GM19240 (cell line): ENCODE data around the gene TNFRSF6B.
"Not testable (repeated sequence)": the region's sequence is repeated elsewhere in the genome, so short reads cannot be mapped to it uniquely, and the experiment has no call there.

Source experiments
- DNase-seq: peaks from one replicate; pipeline ENCODE4 v3.0.0; 2011; ENCODE audit warnings: low spot score; ENCODE audit not compliant: insufficient read length

TNFRSF6B gene, protein sequence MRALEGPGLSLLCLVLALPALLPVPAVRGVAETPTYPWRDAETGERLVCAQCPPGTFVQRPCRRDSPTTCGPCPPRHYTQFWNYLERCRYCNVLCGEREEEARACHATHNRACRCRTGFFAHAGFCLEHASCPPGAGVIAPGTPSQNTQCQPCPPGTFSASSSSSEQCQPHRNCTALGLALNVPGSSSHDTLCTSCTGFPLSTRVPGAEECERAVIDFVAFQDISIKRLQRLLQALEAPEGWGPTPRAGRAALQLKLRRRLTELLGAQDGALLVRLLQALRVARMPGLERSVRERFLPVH

DNA sequence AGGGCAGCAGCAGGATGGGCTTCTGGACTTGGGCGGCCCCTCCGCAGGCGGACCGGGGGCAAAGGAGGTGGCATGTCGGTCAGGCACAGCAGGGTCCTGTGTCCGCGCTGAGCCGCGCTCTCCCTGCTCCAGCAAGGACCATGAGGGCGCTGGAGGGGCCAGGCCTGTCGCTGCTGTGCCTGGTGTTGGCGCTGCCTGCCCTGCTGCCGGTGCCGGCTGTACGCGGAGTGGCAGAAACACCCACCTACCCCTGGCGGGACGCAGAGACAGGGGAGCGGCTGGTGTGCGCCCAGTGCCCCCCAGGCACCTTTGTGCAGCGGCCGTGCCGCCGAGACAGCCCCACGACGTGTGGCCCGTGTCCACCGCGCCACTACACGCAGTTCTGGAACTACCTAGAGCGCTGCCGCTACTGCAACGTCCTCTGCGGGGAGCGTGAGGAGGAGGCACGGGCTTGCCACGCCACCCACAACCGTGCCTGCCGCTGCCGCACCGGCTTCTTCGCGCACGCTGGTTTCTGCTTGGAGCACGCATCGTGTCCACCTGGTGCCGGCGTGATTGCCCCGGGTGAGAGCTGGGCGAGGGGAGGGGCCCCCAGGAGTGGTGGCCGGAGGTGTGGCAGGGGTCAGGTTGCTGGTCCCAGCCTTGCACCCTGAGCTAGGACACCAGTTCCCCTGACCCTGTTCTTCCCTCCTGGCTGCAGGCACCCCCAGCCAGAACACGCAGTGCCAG, at the start of gene TNFRSF6B:
Gene TNFRSF6B, plus strand, starts transcription at position 25 of the 729 bp plus-strand sequence. Its CDS starts 116 bp downstream, at position 141.
- peak; percentile 1 for DNase-seq

DNA sequence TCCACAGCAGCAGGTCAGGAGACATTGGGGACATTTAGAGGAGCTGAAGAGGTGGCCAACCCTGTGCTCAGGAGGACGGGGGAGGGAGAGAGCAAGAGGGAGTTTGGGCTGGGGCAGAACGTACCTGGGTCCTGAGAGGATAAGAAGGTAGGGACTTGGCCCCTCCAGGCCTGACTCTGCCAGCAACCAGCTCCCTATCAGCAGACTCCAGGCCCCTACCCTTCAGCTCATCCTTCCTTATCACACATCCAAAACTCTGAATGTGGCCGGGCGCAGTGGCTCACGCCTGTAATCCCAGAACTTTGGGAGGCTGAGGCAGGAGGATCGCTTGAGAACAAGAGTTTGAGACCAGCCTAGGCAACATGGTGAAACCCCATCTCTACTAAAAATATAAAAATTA, 48.3 kb upstream of the TNFRSF6B start:
- DNase-seq: no peak

DNA sequence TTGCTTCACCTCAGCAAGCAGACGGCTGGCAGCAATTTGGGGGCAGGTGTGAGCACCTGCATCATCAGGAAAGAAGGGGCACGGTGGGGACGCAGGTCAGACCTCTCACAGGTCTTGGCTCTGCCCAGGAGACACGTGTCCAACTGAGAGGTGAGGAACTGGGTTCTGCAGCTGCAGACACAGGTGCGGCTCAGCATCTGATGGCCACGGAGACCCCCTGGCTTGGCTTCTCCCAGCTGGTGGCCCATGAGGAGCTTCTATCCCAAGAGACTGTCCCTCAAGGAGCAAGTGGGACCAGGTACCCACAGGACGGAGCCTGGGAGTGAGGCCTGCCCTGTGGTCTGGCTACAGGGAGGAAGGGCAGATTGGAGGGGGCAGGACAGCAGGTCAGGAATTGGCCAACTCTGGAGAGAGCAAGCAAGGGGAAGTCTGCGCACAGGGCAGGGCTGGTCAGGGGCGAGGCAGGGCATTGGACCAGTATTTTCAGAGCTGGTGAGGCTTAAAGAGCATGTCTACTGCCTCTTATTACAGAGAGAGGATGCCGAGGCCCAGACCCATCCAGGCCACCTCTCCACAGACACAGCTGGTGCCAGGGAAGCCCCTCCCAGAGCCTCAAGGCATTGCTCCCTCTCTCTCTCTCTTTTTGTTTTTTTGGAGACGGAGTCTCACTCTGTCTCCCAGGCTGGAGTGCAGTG, 47.4 kb upstream of the TNFRSF6B start:
- no peak for DNase-seq

DNA sequence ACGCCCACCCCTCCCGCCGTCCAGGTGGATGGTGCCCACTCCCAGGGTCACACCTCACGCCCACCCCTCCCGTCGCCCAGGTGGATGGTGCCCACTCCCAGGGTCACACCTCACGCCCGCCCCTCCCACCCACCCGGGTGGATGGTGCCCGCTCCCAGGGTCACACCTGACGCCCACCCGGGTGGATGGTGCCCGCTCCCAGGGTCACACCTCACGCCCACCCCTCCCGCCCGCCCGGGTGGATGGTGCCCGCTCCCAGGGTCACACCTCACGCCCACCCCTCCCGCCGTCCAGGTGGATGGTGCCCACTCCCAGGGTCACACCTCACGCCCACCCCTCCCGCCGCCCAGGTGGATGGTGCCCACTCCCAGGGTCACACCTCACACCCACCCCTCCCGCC, 46.0 kb upstream of the TNFRSF6B start:
- DNase-seq: not testable (repeated sequence)

DNA sequence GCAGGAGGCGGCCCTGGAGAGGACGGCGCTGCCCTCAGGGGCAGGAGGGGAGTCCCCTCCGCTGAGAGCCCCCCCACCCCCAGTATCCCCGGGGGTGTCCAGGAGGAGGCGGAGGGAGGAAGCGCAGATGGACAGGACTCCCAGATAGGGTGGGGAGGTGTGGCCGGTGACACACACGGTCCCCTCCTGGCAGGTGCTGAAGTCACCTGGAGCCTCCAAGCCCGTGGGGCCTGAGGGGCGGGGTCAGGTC, 44.6 kb upstream of the TNFRSF6B start:
- DNase-seq: no peak

DNA sequence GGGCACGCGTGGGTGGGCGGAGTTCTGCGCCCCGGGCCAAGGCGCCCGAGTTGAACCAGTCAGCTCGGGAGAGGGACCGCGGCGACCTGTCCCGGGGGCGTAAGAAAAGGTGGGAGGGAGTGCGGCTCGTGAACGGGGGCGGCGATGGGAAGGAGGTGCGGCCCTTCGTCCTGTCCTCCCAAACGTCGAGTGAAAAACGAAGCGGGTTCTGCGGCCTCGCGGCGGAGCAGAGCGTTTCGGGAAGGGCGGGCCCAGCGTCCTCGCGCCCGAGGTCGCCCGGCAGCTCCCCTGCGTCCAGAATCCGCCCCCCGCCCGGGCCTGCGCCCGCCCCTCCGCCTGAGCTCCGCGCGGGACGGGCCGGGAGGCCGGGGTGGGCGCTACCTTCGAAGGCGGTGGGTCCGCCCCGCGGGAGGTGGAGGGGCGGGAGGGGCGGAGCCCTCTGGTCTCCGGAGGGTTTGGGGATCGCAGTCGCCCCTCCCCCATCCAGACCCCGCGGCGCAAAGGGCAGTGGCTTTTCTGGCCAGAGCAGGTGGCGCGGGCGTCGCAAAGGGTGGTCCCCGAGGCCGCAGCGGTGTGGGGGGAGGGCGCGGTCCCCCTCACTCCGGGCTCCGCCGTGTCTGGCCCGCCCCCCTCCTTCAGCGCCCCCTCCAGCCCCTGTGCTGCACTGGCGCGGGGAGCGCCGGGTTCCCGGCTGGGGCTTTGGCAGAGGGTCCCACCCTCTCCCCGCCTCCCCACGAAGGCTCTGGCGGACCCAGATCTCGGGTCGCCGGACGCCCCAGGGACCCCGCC, 44.1 kb upstream of the TNFRSF6B start:
- DNase-seq: no peak

DNA sequence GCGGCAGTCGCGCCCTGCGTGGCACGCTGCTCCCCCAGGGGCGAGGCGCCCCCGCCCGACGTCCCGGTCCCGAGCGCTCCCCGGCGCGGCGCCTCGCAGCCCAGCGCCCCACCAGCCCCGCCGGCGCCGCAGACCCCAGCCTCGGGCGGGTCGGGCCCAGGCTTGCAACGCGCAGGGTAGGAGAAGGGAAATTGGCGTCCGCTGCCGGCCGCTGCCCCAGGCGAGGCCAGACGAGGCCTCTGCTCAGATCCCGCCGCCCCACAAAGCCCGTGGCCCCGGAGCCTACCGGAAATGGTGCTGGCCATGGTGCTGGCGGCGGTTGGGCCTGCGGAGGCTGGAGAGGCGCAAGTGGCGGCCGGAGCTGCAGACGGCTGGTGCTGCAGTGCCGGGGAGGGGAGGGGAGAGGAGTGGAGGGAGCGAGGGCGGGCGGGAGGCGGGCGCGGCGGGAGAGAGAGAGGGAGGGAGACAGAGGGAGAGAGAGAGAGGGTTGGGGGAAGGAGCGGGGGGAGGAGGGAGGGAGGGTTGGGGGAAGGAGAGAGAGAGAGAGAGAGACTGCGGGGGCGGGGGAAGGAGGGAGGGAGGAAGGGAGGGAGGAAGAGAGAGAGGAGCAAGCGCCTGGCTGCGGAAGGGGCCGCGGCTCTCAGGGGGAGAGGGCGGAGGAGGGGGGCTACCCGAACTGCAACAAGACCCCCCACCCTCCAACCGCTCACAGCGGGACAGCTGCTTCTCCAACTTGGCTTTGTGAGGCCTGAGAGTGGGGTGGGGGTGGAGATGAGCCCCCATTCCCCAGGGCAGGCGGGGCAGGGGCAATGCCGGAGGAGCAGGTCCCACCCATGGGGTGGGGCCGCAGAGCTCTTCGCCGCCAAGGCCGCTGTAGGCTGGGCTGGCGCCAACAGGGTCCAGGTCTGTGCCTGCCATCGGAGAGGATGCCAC, 43.1 kb upstream of the TNFRSF6B start, which contains the start of gene STMN3:
Gene STMN3, minus strand, starts transcription at position 384 of the 933 bp plus-strand sequence. Its CDS starts 79 bp downstream, at position 305.
- no peak for DNase-seq

DNA sequence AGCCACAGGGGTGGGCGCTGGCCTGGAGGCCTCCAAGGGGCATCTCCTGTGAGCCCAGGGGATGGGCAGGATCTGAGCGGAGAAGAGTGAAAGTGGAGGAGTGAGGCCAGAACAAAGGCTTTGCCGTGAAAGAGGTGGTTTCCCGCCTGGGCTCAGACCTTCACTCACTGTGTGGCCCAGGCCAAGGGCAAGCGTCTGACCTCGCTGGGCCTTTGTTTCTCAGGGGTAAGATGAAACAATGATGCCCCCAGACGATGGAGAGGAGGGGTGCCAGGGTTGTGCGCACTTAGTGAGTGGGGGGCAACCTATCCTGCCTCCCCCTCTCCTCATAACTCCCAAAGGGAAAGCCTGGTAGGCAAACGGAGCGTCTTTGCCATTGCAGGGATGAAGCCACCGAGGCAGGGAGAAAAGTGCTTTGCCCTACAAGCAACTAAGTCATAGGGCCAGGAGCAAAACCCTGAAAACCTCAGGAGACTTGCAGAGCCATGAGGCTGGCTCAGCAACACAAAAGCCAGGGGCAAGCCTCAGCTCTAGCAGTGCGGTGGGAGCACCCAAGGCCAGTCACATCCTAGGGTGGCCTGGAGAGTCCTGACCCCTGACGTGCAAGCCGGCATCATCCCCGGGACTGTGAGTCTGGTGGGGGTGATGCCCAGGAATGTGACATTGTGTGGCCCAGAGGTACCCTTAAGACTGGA, 42.3 kb upstream of the TNFRSF6B start:
- no peak for DNase-seq

DNA sequence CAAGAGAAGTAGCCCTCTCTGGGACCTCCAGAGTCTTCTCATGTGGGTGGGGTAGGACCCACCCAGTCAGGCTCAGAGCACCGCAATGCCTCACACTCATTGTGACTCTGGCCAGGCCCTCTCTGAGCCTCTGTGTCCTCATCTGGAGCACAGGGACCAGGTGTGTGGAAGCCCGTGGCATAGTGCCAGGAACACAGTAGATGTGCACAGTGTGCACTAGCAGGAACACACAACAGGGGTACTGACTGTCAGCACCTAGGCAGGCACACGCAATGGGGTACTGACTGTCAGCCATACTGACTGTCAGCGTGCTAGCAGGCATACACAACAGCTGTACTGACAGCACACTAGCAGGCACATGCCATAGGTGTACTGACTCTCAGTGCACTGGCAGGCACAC, 41.2 kb upstream of the TNFRSF6B start:
- DNase-seq: no peak

DNA sequence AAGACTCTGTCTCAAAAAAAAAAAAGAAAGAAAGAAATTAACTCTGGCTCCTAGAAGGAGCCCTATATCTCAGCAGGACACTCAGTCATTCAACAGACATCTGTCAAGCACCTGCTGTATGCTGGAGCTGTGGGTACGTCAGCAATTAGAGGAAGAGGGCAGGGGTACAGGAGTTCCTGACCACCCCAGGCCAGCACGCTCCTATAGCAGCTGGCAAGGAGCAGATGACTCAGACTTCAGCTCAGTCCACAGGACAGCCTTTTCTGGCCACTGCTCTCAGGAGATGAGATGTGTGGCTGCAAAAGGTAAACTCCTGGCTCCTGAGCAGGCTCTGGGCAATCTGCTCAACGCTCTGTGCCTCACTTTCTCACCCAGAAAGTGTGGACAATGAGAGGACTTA, 40.0 kb upstream of the TNFRSF6B start:
- DNase-seq: no peak

DNA sequence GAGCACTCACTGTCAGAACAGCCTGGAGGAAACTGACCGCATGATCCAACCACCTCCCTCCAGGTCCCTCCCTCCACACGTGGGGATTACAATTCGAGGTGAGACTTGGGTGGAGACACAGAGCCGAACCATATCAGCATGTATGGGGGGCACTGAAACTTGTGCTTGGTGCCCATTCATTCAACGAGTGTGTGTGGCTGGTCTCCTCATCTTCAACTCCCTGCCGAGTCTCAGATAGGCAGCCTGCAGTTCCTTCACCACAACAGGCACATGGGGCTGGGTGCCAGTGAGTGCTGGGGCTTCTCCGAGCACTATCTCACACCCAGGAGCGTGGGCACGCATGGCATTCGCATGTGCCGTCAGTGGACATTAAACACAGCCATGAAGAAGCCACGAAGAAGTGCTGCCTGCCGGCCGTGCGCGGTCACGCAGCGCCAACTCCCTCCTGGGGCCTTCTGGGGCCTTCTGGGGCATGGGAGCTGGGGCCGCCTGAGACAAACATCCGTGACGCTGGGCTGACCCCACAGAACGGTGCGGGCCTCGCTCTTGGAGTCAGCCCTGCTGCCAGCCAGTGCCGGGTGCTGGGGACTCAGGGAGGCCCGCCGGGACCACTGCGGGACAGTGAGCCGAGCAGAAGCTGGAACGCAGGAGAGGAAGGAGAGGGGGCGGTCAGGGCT, 39.1 kb upstream of the TNFRSF6B start:
- no peak for DNase-seq

DNA sequence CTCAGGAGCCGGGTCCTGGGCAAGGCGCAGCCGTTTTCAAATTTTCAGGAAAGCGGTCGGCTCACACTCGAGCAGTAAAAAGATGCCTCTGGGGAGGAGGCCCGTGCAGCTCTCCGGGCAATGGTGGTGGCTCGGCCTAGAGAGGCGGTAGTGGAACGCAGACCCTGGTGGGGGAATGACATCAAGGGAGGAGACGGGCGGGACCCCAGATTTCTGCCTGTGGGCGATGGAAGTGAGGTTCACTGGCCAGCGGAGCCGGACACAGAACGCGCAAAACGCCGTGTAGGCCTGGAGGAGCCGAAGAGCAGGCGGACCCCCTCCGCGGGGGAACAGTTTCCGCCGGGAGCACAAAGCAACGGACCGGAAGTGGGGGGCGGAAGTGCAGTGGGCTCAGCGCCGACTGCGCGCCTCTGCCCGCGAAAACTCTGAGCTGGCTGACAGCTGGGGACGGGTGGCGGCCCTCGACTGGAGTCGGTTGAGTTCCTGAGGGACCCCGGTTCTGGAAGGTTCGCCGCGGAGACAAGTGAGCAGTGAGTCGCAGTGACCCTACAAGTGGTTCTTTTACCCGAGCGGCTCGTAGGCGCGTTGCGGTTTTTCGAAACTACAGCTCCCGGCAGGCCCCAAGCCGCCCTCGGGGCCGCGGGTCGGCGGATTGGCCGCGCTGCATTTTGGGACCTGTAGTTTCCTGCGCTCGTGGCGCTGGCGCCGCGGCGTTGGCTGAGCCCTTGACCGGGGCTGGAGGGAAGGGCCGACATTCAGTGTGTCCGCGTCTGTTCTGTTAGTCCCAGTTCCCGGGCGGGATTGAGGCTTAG, 38.3 kb upstream of the TNFRSF6B start, which contains the start of gene RTEL1:
Gene RTEL1, plus strand, starts transcription at position 376 of the 812 bp plus-strand sequence. CDS start 1,091 bp downstream, outside the sequence.
- DNase-seq: peak; percentile 100

DNA sequence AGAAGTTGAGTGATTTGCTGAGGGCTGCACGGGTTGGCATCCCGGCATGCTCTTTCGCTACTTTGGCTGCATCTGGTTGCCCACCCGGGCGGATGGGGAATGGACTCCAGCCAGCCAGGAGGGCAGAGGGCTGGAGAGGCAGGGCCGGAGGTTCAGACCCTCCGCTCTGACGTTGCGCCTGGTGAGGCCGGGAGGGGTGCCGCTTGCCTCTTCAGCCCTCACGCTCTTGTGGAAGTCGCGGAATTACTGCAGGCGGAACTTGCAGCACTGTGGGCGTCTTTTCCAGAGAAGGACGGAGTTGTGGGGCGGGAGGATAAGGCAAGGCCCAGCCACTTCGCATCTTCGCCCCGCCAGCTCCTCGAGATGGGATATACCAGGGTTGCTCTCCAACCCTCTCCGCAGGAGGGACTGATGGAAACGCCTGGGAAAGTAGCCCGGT, 37.7 kb upstream of the TNFRSF6B start:
- DNase-seq: no peak

DNA sequence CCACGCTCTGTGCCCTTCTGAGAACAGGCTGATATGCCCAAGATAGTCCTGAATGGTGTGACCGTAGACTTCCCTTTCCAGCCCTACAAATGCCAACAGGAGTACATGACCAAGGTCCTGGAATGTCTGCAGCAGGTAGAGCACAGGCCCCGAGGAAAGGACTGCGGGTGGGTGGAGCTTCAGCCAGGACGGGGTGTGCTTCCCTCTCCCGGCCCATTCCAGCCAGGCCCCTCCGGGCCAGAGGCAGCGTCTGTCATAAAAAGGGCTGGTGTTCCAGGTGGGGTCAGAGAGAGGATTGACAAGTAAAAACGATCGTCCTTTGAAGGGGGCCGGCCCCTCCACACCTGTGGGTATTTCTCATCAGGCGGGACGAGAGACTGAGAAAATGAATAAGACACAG, 37.1 kb upstream of the TNFRSF6B start:
- no peak for DNase-seq

DNA sequence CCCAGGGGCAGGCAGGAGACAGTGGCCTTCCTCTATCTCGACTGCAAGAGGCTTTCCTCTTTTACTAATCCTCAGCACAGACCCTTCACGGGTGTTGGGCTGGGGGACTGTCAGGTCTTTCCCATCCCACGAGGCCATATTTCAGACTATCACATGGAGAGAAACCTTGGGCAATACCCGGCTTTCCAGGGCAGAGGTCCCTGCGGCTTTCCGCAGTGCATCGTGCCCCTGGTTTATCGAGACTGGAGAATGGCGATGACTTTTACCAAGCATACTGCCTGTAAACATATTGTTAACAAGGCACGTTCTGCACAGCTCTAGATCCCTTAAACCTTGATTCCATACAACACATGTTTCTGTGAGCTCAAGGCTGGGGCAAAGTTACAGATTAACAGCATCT, 36.3 kb upstream of the TNFRSF6B start:
- DNase-seq: not testable (repeated sequence)

DNA sequence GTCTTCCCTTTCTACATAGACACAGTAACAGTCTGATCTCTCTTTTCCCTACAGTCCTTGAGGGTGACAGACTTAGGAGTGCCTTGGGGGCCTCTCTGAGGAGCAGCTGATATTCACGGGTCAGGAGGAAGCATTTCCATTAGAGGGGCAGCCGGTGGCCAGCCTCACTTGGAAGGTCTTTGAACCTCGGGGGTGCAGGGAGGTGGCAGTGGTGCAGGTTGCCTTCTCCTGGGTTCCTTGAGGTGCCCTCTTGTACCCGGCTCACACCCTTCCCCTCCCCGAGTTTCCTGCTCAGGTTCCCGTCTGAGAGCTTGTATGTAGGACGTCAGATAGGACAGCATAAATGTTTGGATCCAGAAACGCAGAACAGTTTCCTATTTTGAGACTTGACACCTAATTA, 35.8 kb upstream of the TNFRSF6B start:
- DNase-seq: no peak

DNA sequence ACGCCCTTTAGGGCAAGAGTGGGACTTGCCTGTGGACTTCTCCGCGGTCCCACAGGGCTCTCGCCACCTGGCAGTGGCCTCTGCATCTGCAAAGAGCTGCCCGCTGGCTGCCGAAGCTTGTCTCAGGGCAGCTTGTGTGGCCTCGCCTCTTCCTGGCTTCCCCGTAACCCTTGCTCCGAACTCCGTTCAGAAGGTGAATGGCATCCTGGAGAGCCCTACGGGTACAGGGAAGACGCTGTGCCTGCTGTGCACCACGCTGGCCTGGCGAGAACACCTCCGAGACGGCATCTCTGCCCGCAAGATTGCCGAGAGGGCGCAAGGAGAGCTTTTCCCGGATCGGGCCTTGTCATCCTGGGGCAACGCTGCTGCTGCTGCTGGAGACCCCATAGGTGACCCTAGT, 35.3 kb upstream of the TNFRSF6B start:
- no peak for DNase-seq
